IMR-90 (cell line): Measurements from ENCODE around the gene FKBP6. TPM values are rescaled to one million over a fixed set of nuclear protein-coding genes. Genes with fewer than 3 reads are reported as not detected.

Experiments used
- ATAC-seq: fragments of 200-7000 bp; cut with Tn5 transposase; 2 replicates; pipeline ENCODE4 v1.9.1; 2020; ENCODE audit warnings: low read depth, mild to moderate bottlenecking, moderate library complexity
- BruUV-seq: library from RNA; stranded (reverse); fragments of 400-500 nt; replicated peaks from 2 replicates; lab custom pipeline; 2021; lab: Mats Ljungman, UMichigan
- CTCF ChIA-PET: fragments of 300-600 bp; formaldehyde crosslinking; extraction: SDS; loops from one replicate; lab custom pipeline; 2021; ENCODE audit warnings: antibody characterized with exemption; lab: Yijun Ruan, JAX
- POLR2A ChIA-PET: fragments of 300-600 bp; sonication (Branson Sonifier 250); formaldehyde crosslinking; loops from one replicate; lab custom pipeline; 2022; ENCODE audit warnings: antibody characterized with exemption; ENCODE audit not compliant: unreplicated experiment; lab: Charles Lee
- DNase-seq: peaks from one replicate; pipeline ENCODE4 v3.0.0; 2013
- H2AFZ ChIP-seq: replicated peaks from 2 replicates; pipeline ENCODE3; 2013; ENCODE audit warnings: low read length, mild to moderate bottlenecking; ENCODE audit not compliant: poor library complexity
- H2AK5ac ChIP-seq: 2 replicates; pipeline ENCODE4 v1.6.1; 2013; ENCODE audit warnings: low read depth, low read length, inconsistent platforms
- H2AK9ac ChIP-seq: replicated peaks from 2 replicates; pipeline ENCODE3; 2013; ENCODE audit warnings: mild to moderate bottlenecking, low read depth, low read length, moderate library complexity; ENCODE audit not compliant: poor library complexity
- H2BK120ac ChIP-seq: 2 replicates; pipeline ENCODE4 v1.6.1; 2013; ENCODE audit warnings: low read depth, low read length, inconsistent platforms
- H2BK15ac ChIP-seq: 3 replicates; pipeline ENCODE4 v1.6.1; 2013; ENCODE audit warnings: low read depth, low read length, inconsistent platforms
- H2BK20ac ChIP-seq: 2 replicates; pipeline ENCODE4 v1.6.1; 2013; ENCODE audit warnings: low read depth, mild to moderate bottlenecking, inconsistent platforms, low read length, moderate library complexity
- H2BK5ac ChIP-seq: 2 replicates; pipeline ENCODE4 v1.6.1; 2013; ENCODE audit warnings: mild to moderate bottlenecking, low read depth, low read length, inconsistent platforms; ENCODE audit not compliant: poor library complexity, severe bottlenecking
- H3K14ac ChIP-seq: replicated peaks from 2 replicates; pipeline ENCODE4 v1.6.1; 2013; ENCODE audit warnings: low read depth, low read length, inconsistent platforms
- H3K18ac ChIP-seq: 2 replicates; pipeline ENCODE4 v1.6.1; 2013; ENCODE audit warnings: low read depth, low read length, control low read depth
- H3K23ac ChIP-seq: 2 replicates; pipeline ENCODE4 v1.6.1; 2013; ENCODE audit warnings: low read depth, low read length, inconsistent platforms
- H3K27ac ChIP-seq: 2 replicates; pipeline ENCODE4 v1.5.1; 2013; ENCODE audit warnings: mild to moderate bottlenecking, control low read depth, low read length; ENCODE audit not compliant: insufficient read depth
- H3K27me3 ChIP-seq: 2 replicates; pipeline ENCODE4 v1.6.1; 2013; ENCODE audit warnings: low read length; ENCODE audit not compliant: control insufficient read depth, insufficient read depth
- H3K36me3 ChIP-seq: 2 replicates; pipeline ENCODE4 v1.6.1; 2013; ENCODE audit warnings: low read length, mixed read lengths; ENCODE audit not compliant: control insufficient read depth, insufficient read depth
- H3K4ac ChIP-seq: 2 replicates; pipeline ENCODE4 v1.6.1; 2013; ENCODE audit warnings: low read depth, low read length, inconsistent platforms
- H3K4me1 ChIP-seq: 2 replicates; pipeline ENCODE4 v1.6.1; 2013; ENCODE audit warnings: low read length, mixed read lengths; ENCODE audit not compliant: control insufficient read depth, insufficient read depth
- H3K4me2 ChIP-seq: 2 replicates; pipeline ENCODE4 v1.6.1; 2013; ENCODE audit warnings: low read depth, mild to moderate bottlenecking, control low read depth, low read length, moderate library complexity
- H3K4me3 ChIP-seq: 2 replicates; pipeline ENCODE4 v1.5.1; 2013; ENCODE audit warnings: low read depth, mild to moderate bottlenecking, control low read depth, low read length, moderate library complexity; ENCODE audit not compliant: insufficient read depth
- H3K56ac ChIP-seq: 2 replicates; pipeline ENCODE4 v1.6.1; 2013; ENCODE audit warnings: low read length, inconsistent platforms; ENCODE audit not compliant: insufficient read depth; ENCODE audit errors: extremely low read depth
- H3K79me1 ChIP-seq, 2 experiments: 2 replicates each; pipeline ENCODE4 v1.6.1; 2013; ENCODE audit warnings: low read length in 2 of 2, inconsistent platforms in 1 of 2, low read depth in 1 of 2
- H3K9ac ChIP-seq: 2 replicates; pipeline ENCODE4 v1.6.1; 2013; ENCODE audit warnings: low read depth, low read length, control low read depth
- H3K9me1 ChIP-seq: 2 replicates; pipeline ENCODE4 v1.6.1; 2013; ENCODE audit warnings: low read length, inconsistent platforms; ENCODE audit not compliant: insufficient read depth
- H3K9me3 ChIP-seq: 2 replicates; pipeline ENCODE4 v1.6.1; 2013; ENCODE audit warnings: low read length; ENCODE audit not compliant: control insufficient read depth, insufficient read depth
- H4K20me1 ChIP-seq: 2 replicates; pipeline ENCODE4 v1.6.1; 2013; ENCODE audit warnings: low read length, inconsistent platforms; ENCODE audit not compliant: insufficient read depth
- H4K5ac ChIP-seq: 2 replicates; pipeline ENCODE4 v1.6.1; 2013; ENCODE audit warnings: mild to moderate bottlenecking, low read depth, low read length, control low read depth
- H4K8ac ChIP-seq, 2 experiments: 2 replicates each; pipeline ENCODE4 v1.6.1; 2013; ENCODE audit warnings: low read depth in 2 of 2, low read length in 2 of 2, control low read depth in 1 of 2, inconsistent platforms in 1 of 2
- H4K91ac ChIP-seq: 2 replicates; pipeline ENCODE4 v1.6.1; 2013; ENCODE audit warnings: low read depth, low read length, inconsistent platforms; ENCODE audit not compliant: insufficient read depth
- BHLHE40 ChIP-seq: fragments of 150-350 bp; IDR thresholded peaks from 2 replicates; pipeline ENCODE4 v1.6.1; 2016; ENCODE audit warnings: mild to moderate bottlenecking, low read depth, low read length
- CEBPB ChIP-seq: IDR thresholded peaks from 2 replicates; pipeline ENCODE4 v1.6.1; 2012; ENCODE audit warnings: low read depth, low read length, improper control_type of control experiment
- CHD1 ChIP-seq: IDR thresholded peaks from 2 replicates; pipeline ENCODE4 v1.6.1; 2012; ENCODE audit warnings: low read depth, low read length, improper control_type of control experiment
- FOS ChIP-seq: fragments of 150-350 bp; IDR thresholded peaks from 2 replicates; pipeline ENCODE4 v1.6.1; 2016; ENCODE audit warnings: low read depth, low read length
- MAFK ChIP-seq: IDR thresholded peaks from 2 replicates; pipeline ENCODE4 v1.6.1; 2012; ENCODE audit warnings: low read depth, low read length, improper control_type of control experiment
- RCOR1 ChIP-seq: IDR thresholded peaks from 2 replicates; pipeline ENCODE4 v1.6.1; 2012; ENCODE audit warnings: mild to moderate bottlenecking, low read length, improper control_type of control experiment; ENCODE audit not compliant: insufficient replicate concordance
- RFX5 ChIP-seq: IDR thresholded peaks from 2 replicates; pipeline ENCODE4 v1.8.0; 2012; ENCODE audit warnings: low read depth, mild to moderate bottlenecking, low read length, moderate library complexity
- SMC3 ChIP-seq: fragments of 150-350 bp; IDR thresholded peaks from 2 replicates; pipeline ENCODE4 v1.6.1; 2016; ENCODE audit warnings: low read depth, mild to moderate bottlenecking, antibody characterized with exemption, low read length, moderate library complexity
- WGBS, 2 experiments: methylation state at CpG; one replicate each; pipeline versions ENCODE4 v1.1.5 to v1.1.7; 2013; ENCODE audit warnings: missing lambda C conversion rate in 2 of 2; ENCODE audit not compliant: insufficient read length in 1 of 2; ENCODE audit errors: extremely low coverage in 2 of 2; 5-methylcytosine and 5-hydroxymethylcytosine counted together
- dilution Hi-C: fragments of 300-500 bp; cut with HindIII; formaldehyde crosslinking; loops from one replicate; pipeline ENCODE4 v1.14.3; 2018; ENCODE audit warnings: low sequenced_read_pairs; ENCODE audit not compliant: unreplicated experiment
- in situ Hi-C: fragments of 300-500 bp; cut with MboI; formaldehyde crosslinking; loops from 3 replicates; pipeline ENCODE4 v1.14.3; 2019; ENCODE audit warnings: low sequenced_read_pairs, inconsistent platforms, mixed read lengths
- intact Hi-C: fragments of 100-400 bp; cut with micrococcal nuclease; formaldehyde crosslinking; loops from 2 replicates; pipeline ENCODE4 v1.10.0; 2022
- polyA plus RNA-seq, 3 experiments: library from polyadenylated mRNA; depleted of rRNA; stranded (reverse); fragments of >200 nt; gene quantifications; 2 replicates each; pipeline ENCODE4 v1.2.3, GENCODE V29; 2012; ENCODE audit warnings: low replicate concordance in 1 of 3
- total RNA-seq: library from RNA; depleted of rRNA; stranded (reverse); fragments of >200 nt; gene quantifications from 2 replicates; pipeline ENCODE4 v1.2.3, GENCODE V29; 2012
- TF ChIP-seq, protein P1 (sequence below): fragments of 150-350 bp; IDR thresholded peaks from 2 replicates; pipeline ENCODE4 v1.6.1; 2017; ENCODE audit warnings: mild to moderate bottlenecking, antibody characterized with exemption, low read length, low read depth

Gene FKBP6
- total and polyA plus RNA-seq, 2 of the 4 experiments (the other 2 are of a cell fraction): not detected

GRCh38 chr7:73364006-73364728, 36.2 kb downstream of the FKBP6 start:
- CTCF ChIA-PET: no interaction called here
- in situ Hi-C loops: no loop called here
- DNase-seq: no peak

More at GRCh38 chr7:73364006-73364728, 36.2 kb downstream of the FKBP6 start:
- no peak overlapping the region for H3K4me2 ChIP-seq
- no peak overlapping the region for H2AK5ac ChIP-seq
- H4K8ac ChIP-seq: no peak overlapping the region
- H4K20me1 ChIP-seq: no peaks in the 10 kb centered on the region
- H3K9me3 ChIP-seq: no peaks in the 10 kb centered on the region
- intact Hi-C loops: no loop called here
- ATAC-seq: no peak
- no peak overlapping the region for H3K27ac ChIP-seq
- no peak overlapping the region for H2BK5ac ChIP-seq
- H3K4me3 ChIP-seq: no peak overlapping the region
- H3K23ac ChIP-seq: no peak overlapping the region
- H2AFZ ChIP-seq: no peak overlapping the region
- TF ChIP-seq RCOR1 (no peak), BHLHE40 (no peak), CHD1 (no peak), FOS (no peak), MAFK (no peak), SMC3 (no peak), RFX5 (no peak), CEBPB (no peak)
- TF ChIP-seq, protein P1, sequence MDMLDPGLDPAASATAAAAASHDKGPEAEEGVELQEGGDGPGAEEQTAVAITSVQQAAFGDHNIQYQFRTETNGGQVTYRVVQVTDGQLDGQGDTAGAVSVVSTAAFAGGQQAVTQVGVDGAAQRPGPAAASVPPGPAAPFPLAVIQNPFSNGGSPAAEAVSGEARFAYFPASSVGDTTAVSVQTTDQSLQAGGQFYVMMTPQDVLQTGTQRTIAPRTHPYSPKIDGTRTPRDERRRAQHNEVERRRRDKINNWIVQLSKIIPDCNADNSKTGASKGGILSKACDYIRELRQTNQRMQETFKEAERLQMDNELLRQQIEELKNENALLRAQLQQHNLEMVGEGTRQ: no peak
- WGBS, 2 experiments: 54% methylated on average over 9 of the region's 25 CpGs; no CpG with 5 or more reads in 1 of the 2 experiments
- no peak overlapping the region for H3K9ac ChIP-seq
- no peaks in the 10 kb centered on the region for H3K79me1 ChIP-seq
- no peak overlapping the region for H3K18ac ChIP-seq
- no TSS peak for BruUV-seq
- POLR2A ChIA-PET: no interaction called here
- H3K14ac ChIP-seq: no peak overlapping the region
- no peak overlapping the region for H2BK20ac ChIP-seq
- H4K5ac ChIP-seq: no peak overlapping the region
- H3K27me3 ChIP-seq: peaks cover 14% of the 10 kb centered on the region
- no peak overlapping the region for H2AK9ac ChIP-seq
- no peaks in the 10 kb centered on the region for H3K9me1 ChIP-seq
- no peaks in the 10 kb centered on the region for H3K4me1 ChIP-seq
- H4K91ac ChIP-seq: no peak overlapping the region
- H3K56ac ChIP-seq: no peak overlapping the region
- no peak overlapping the region for H2BK120ac ChIP-seq
- no peaks in the 10 kb centered on the region for H3K36me3 ChIP-seq
- H3K4ac ChIP-seq: no peak overlapping the region
- dilution Hi-C loops: no loop called here
- no peak overlapping the region for H2BK15ac ChIP-seq
